ENCODE data around the gene CYP2E1.
"Not testable (repeated sequence)": the region's sequence is repeated elsewhere in the genome, so short reads cannot be mapped to it uniquely, and the experiment has no call there.

CYP2E1 gene

DNA sequence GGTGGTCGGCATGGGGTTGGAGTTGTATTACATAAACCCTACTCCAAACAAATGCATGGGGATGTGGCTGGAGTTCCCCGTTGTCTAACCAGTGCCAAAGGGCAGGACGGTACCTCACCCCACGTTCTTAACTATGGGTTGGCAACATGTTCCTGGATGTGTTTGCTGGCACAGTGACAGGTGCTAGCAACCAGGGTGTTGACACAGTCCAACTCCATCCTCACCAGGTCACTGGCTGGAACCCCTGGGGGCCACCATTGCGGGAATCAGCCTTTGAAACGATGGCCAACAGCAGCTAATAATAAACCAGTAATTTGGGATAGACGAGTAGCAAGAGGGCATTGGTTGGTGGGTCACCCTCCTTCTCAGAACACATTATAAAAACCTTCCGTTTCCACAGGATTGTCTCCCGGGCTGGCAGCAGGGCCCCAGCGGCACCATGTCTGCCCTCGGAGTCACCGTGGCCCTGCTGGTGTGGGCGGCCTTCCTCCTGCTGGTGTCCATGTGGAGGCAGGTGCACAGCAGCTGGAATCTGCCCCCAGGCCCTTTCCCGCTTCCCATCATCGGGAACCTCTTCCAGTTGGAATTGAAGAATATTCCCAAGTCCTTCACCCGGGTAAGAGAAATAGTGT lies at the start of gene CYP2E1:
CYP2E1 (plus strand) TSS at position 407 of the 632 bp plus-strand sequence; CDS start at position 440, 33 bp downstream.
- DNase-seq: peak in 2 of 10 donors; percentile 67 to 75
- intact Hi-C loops (cut with DNase I): no loop called here

DNA sequence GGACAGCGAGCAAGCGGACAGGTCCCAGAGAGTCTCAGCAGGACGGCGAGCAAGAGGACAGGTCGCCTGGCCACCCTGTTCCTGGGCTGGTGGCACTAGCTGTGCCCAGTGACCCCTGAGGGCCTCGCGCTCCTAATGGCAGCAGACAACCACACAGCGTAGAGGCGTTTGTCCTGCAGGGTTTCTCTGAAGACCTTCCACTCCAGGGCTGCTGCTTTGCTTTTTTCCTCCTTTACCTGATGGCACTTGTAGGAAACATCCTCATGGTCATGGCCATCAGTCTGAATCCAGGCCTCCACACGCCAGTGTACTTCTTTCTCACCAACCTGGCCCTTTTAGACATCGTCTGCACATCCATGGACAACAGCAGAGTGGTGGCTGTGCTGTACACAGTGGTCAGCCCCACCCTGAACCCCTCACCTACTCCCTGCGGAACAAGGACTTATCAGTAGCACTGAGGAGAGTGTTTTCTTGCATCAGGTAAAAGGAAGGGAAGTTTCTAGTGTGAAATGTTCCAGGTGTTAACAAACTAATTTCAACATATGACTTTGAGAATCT lies 46.0 kb upstream of the CYP2E1 start:
- intact Hi-C loops (cut with DNase I): no loop called here
- no peak for DNase-seq

DNA sequence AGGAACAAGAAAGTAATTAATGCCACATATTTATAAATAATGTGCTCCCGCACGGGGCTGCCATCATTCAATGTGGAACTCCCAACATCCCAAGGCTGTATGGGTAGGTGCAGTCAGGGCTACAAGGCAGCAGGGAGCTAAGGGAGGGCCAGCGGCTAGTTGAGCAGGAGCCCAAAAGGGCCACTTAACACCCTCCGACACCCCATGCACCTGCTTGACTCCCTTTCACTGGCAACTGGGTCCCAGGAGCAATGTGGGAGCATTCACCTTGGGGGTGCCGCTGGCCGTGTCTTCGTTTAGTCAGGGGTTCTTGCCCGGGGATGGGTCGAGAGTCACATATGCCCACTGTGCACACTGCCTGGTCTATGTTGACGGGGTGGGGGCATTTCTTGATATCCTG lies 45.5 kb upstream of the CYP2E1 start:
- DNase-seq: peak in 1 of 10 donors; percentile 67
- intact Hi-C loops (cut with DNase I): no loop called here

DNA sequence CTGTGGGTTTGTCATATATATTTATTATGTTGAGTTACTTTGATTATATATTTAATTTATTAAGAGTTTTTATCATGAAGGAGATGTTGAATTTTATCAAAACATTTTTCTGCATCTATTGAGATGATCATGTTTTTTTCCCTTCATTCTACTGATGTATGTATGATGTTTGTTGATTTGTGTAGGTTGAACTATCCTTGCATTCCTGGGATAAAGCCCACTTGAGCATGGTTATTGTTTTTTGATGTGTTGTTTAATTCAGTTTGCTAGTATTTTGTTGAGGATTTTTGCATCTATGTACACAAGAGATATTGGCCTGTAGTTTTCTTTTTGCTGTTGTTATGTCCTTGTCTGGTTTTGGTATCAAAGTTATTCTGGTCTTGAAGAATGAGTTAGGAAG lies 42.3 kb upstream of the CYP2E1 start:
- intact Hi-C loops (cut with DNase I): no loop called here
- no peak for DNase-seq

DNA sequence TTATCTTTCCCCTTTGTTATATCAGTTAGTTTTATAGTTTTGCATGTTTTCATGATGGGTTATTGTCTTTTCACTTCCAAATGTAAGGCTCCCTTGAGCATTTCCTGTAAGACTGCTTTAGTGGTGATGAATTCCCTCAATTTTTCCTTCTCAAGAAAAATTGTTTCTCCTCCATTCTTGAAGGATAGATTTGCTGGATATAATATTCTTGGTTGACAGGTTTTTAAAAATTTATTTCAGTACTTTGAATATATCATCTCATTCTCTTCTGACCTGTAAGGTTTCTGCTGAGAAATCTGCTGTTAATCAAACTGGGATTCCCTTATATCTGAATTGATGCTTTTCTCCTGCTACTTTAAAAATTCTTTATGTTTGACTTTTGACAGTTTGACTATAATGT lies 40.1 kb upstream of the CYP2E1 start:
- intact Hi-C loops (cut with DNase I): no loop called here
- no peak for DNase-seq

DNA sequence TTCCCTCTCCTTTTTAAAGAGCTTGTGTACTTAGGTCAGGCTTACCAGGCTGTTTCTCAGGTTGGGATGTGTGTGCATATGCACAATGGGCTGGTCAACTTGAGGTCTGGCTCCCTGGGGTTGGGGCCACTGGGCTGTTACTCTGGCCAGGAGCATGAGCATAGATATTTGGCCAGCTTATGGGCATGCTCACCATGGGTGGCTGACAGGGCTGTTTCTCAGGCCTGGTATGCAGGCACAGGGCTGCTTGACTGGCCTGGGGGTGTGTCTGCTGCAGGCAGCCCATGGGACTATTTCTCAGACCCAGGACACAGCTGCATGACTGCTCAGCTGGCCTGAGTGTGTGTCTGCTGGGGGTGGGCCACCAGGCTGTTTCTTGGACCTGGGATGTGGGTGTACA lies 38.8 kb upstream of the CYP2E1 start:
- no peak for DNase-seq
- intact Hi-C loops (cut with DNase I): no loop called here

DNA sequence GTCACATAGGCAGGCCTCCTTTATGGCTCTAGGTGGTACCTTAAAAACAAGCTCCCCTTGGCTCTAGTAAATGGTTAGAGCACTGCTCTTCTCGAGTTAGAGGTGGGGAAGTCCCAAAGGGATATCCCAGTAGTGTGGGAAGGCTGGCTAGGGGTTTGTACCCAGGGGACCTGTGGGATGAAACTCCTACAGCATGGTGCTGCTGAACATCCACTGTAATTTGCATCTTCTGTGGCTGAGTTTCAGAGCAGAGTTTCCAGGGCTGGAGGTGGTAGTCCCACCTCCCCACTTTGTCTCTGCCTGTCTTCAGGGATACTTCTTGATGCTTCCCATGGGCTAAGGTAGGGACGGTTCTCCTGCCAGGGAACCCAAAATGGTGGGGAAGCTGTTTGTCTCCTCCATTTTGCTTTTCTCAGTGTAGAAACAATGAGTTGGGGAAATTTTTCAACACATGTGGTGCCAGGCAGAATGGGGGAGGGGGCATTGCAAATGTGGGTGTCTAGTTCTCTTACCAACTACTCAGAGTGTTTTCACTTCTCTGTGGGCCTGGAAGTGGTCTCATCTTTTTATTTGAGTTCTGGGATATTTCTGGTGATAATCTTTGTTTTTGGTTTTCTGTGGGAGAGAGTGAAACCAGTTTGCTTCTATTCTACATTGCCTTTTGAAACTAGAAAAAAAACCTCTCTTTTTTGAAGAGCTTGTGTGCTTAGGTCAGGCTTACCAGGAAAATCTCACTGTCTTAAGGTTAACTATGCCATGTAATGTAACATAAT lies 37.2 kb upstream of the CYP2E1 start:
- DNase-seq: no peak
- intact Hi-C loops (cut with DNase I): no loop called here

DNA sequence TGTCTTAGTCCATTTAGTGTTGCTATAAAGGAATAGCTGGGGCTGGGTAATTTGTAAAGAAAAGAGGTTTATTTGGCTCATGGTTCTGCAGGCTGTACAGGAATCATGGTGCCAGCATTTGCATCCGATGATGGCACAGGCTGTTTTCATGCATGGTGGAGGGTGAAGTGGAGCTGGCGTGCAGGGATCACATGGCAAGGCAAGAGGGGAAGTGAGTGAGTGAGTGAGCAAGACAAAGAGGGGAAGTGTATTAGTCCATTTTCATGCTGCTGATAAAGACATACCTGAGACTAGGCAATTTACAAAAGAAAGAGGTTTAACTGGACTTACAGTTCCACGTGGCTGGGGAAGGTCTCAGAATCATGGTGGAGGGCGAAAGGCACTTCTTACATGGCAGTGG lies 33.6 kb upstream of the CYP2E1 start:
- DNase-seq; intact Hi-C loops (cut with DNase I): not testable (repeated sequence)

DNA sequence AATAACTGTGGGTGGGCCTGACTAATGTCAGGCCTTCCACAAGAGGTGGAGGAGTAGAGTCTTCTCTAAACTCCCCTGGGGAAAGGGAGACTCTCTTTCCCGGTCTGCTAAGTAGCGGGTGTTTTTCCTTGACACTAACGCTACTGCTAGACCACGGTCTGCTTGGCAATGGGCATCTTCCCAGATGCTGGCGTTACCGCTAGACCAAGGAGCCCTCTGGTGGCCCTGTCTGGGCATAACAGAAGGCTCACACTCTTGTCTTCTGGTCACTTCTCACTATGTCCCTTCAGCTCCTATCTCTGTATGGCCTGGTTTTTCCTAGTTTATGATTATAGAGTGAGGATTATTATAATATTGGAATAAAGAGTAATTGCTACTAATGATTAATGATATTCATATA lies 29.8 kb upstream of the CYP2E1 start:
- peak in 5 of 10 donors; percentile 14 to 86 (median 21) for DNase-seq
- intact Hi-C loops (cut with DNase I): not testable (repeated sequence)

DNA sequence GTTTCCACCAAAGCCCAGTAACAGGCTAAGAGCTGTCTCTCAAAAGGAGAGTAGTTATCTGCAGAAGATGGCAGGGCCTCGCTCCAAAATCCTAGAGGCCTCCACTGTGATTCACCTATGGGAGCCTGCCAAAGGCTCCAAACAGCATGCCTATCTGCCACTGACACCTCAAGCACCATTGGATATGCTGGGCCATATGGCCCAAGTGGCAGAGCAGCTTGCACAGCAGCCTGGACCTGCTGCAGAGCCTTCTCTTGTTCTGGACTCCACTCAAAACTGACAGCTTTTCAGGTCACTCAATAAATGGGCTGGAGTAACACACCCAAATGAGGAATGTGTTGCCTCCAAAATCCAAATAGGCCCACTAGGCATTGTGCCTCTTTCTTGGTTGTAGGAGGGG lies 28.0 kb upstream of the CYP2E1 start:
- peak in 1 of 10 donors; percentile 69 for DNase-seq
- intact Hi-C loops (cut with DNase I): not testable (repeated sequence)

DNA sequence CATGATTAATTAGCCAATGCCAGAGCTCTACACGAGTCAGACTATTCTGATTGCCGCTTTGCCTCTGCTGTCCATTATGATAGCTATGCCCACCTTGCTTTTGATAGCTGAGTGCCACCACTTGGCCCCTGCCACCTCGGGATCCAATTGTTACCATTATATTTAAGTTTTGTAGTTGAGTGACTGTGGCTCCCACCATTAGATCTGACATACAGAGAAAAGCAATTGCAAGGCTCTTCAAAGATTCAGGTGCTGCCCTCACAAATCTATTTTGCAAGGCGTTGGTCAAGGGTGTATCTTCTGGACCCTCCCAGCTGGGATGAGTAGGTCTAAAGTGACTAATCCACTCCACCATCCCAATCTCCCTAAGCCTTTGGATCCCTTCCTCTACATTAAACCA lies 26.3 kb upstream of the CYP2E1 start:
- DNase-seq; intact Hi-C loops (cut with DNase I): not testable (repeated sequence)

DNA sequence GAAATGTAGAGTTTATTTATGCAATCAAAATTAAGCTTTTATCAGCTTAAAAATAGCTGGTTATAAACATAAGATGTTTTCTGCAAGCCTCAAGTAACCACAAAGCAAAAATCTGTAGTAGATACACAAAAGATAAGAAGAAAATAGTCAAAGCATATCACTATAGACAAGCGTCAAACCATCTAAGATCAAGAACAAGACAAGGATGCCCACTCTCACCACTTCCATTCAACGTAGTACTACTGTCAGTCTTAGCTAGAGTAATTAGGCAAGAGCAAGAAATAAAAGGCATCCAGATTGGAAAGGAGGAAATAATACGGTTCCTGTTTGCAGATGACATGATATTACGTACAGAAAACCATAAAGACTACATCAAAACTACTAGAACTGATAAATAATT lies 17.5 kb upstream of the CYP2E1 start:
- intact Hi-C loops (cut with DNase I): no loop called here
- DNase-seq: no peak

DNA sequence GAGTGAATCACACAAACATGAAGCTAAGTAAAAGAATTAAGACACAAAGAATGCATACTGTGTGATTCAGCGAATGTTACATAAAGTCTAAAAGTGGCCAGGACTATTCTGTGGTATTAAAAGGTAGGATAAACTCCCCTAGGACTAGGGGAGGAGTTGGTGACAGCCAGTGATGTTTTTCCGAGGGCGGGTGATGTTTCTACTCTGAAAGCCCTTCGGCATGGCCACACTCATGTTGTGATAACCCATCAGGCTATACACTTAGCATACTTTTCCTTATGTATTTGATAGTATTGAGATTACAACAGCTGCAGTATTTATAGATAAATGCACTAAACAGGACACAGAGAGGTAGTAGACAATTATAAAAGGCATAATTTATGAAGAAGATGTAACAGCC lies 15.8 kb upstream of the CYP2E1 start:
- no peak for DNase-seq
- intact Hi-C loops (cut with DNase I): no loop called here

DNA sequence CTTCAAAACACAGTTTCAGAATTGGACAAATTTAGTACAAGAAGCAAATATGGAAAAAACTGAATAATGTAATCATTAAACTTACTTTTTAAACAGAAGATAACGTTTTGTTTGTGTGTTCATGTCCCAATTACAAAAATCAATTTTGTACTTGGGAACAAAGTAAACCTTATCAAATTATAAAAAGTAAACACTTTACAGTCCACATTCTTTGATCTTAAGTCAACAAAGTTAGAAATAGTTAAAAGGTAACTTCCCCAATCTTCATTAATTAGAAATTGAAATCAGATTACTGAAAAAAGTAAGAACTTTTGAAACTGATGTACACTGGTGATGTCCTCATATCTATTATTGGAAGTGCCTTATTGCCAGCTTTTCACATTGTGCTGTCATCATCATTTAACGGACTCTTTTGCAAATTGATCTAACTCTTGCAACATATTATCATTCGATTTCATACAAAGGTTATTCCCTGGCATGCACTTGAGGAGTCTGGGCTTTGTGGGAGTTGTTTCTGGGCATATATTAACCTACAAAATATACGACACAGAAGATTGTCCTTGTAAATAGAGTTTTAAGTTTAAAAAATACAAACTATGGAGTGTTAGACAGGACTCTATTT lies 15.1 kb upstream of the CYP2E1 start:
- no peak for DNase-seq
- intact Hi-C loops (cut with DNase I): no loop called here

DNA sequence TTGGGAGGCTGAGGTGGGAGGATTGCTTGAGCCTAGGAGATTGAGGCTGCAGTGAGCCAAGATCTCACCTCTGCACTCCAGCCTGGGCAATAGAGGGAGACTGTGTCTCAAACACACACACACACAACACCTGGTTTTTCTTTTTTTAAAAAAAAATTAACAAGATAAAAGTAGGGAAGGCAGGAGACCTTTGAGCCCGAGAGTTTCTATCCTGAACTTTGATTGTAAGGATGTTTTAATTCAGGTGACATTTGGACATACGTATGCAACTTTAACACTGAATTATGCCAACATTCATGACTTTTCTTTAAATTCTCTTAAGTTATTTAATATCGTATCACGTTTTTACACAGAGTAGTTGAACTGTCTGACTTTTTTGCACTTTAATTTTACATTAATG lies 11.7 kb upstream of the CYP2E1 start:
- DNase-seq: no peak
- intact Hi-C loops (cut with DNase I): no loop called here

DNA sequence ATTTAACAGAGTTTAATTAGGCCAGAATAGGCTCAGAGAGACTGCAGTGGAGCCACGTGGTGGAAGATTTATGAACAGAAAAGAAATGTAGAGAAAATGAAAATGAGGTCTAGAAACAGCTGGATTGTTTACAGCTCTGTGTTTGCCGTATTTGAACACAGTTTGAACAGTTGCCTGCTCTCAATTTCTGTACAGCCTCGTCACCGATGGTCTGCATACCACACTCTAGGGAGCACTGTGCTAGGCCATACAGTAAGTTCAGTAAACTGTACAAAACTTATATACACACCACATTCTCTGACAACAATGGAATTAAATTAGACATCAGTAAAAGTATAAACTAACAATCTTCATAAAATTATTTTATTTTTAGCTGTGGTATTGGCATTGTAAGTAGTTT lies 11.1 kb upstream of the CYP2E1 start:
- DNase-seq: no peak
- intact Hi-C loops (cut with DNase I): no loop called here

DNA sequence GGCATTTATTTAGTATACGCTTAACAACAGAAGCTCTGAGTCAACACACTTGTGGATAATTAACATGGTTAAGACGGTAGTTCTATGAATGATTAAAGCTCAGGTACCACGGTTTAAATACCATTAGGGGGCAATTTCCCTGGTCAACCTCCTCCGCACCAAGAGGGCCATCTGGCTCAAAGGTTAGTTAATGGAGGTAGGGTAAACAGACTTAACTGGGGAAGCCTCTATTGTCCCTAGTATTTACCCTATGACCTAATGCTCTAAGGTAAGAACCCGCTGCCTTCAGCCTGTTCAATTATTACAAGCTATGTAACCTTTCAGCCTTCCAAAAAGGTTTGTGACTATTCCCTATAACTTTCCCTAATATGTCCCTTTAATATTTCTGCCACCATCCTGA lies 8.6 kb upstream of the CYP2E1 start:
- intact Hi-C loops (cut with DNase I); DNase-seq: not testable (repeated sequence)

DNA sequence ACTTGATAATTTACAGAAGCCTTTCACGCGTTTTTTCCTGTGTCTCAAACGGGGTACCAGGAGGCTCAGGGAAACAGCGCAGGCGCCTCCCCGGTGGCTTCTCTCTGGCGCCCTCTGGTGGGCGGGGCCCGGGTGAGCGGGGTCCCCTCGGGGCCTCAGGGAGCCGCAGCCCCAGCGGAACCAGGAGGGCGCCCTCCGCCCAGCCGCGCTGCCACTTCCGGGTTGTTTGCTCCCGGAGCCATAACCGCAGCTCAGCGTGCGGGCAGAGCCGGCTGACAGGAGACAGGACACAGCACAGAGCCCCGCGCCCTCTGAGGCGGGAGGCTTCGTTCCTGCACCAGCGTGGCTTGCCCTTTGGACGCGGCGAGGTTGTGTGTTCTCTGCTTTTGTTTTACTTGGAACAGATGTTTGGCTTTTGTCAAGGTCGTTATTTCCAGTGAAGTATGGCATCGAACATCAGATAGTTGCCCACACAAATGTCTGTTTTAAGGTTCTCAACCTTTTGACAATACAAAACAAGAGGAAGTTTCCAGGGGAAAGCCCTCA lies 6.9 kb upstream of the CYP2E1 start:
- DNase-seq: peak; percentile 59 to 97 (median 84)
- intact Hi-C loops (cut with DNase I): no loop called here

DNA sequence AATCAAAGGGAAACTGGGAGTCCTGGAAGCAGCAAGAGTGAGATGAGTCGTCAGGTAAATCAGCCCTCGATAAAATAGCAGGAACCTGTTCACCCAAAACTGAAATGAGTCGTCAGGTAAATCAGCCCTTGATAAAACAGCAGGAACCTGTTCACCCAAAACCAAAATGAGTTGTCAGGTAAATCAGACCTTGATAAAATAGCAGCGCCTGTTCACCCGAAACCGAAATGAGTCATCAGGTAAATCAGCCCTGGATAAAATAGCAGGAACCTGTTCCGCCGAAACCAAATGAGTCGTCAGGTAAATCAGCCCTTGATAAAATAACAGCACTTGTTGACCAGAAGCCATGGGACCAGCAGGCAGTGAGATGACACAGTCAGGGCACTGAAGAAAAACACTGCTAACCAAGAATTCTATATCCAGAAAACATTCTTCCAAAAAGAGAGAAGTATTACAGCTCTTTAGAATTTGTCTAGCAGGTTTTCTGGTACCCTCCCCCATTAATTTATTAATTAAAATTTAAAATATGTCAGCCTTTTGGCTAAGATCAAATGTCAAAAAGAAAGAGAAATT lies 3.4 kb upstream of the CYP2E1 start:
- intact Hi-C loops (cut with DNase I): no loop called here
- no peak for DNase-seq

DNA sequence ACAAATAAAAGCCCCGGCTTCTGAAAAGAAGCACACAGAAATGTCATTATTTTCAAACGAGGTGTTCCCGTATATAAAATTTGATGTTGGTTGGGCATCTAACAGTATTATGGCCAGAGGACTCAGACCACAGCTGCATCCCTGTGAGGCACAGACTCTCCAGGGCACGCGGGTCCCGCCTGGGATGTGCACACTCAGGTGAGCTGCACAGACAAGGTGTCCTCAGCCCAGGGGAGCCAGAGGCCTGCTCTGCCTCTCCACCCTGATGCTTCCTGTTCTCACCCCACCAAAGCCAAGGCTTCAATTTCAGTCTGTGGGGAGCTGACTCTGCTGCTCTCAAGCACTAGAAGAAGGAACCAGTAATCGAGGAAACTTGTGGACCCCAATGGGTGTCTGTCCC lies 1.7 kb upstream of the CYP2E1 start:
- intact Hi-C loops (cut with DNase I): no loop called here
- peak in 1 of 10 donors; percentile 48 for DNase-seq

DNA sequence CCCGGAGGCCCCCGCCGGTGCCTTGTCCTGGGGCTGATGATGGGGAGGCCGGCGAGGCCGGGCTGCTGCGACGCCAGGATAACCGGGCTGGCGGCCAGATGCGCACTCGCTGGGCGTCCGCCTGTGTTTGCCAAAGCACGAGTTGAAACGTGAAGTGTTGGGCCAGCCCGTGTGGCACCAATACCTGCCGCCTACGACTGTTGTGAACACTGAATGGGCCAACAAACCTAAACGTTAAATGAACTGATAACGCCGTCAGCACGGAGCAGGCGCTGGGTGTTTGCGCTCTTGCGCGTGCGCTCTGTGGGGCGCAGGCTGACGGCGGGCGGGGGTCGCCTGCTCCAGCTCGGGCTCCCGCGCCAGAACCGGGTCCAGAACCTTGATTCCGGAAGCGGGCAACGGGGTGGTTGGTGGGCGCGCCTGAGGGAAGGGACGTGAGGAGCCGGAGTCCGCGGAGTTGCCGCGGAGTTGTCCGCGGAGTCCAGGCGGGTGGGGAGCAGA lies 658 bp downstream of the CYP2E1 start:
- DNase-seq: peak in 6 of 10 donors; percentile 27 to 91 (median 62)

More for the DNA sequence above, 658 bp downstream of the CYP2E1 start:
- intact Hi-C loops (cut with DNase I): no loop called here

Data from posterior cingulate gyrus (tissue), 11 donors.